MCF 10A (cell line): ENCODE results near the gene CTXN3. TPM values are rescaled to one million over a fixed set of nuclear protein-coding genes. Genes with fewer than 3 reads are reported as not detected.
"Not testable (repeated sequence)": the region's sequence is repeated elsewhere in the genome, so short reads cannot be mapped to it uniquely, and the experiment has no call there.

Experiments
- BruUV-seq: library from RNA; stranded (reverse); fragments of 400-500 nt; replicated peaks from 2 replicates; lab custom pipeline; 2021; lab: Mats Ljungman, UMichigan
- CTCF ChIA-PET: fragments of 300-600 bp; sonication (Branson Sonifier 250); formaldehyde crosslinking; extraction: SDS; loops from one replicate; lab custom pipeline; 2021; ENCODE audit warnings: antibody characterized with exemption, inconsistent platforms; lab: Yijun Ruan, JAX
- POLR2A ChIA-PET: fragments of 300-600, 350-650 bp; sonication (Branson Sonifier 250); formaldehyde crosslinking; extraction: SDS; loops from one replicate; lab custom pipeline; 2020; ENCODE audit warnings: antibody characterized with exemption, inconsistent platforms; lab: Yijun Ruan, JAX
- DNase-seq: peaks from one replicate; pipeline ENCODE4 v3.0.0-alpha.2; 2018; ENCODE audit not compliant: unreplicated experiment
- H3K27ac Mint-ChIP-seq: one replicate; pipeline ENCODE4 v1.8.0; 2022; ENCODE audit warnings: mild to moderate bottlenecking, low read depth, mixed read lengths; ENCODE audit not compliant: unreplicated experiment
- H3K27me3 Mint-ChIP-seq: one replicate; pipeline ENCODE4 v1.8.0; 2022; ENCODE audit warnings: mixed read lengths; ENCODE audit not compliant: insufficient read depth, unreplicated experiment
- H3K36me3 Mint-ChIP-seq: one replicate; pipeline ENCODE4 v1.8.0; 2022; ENCODE audit warnings: mild to moderate bottlenecking, moderate library complexity, mixed read lengths; ENCODE audit not compliant: insufficient read depth, unreplicated experiment
- H3K4me1 Mint-ChIP-seq: one replicate; pipeline ENCODE4 v1.8.0; 2022; ENCODE audit warnings: mixed read lengths; ENCODE audit not compliant: insufficient read depth, unreplicated experiment
- H3K4me3 Mint-ChIP-seq: one replicate; pipeline ENCODE4 v1.8.0; 2022; ENCODE audit warnings: mild to moderate bottlenecking, moderate library complexity, mixed read lengths; ENCODE audit not compliant: unreplicated experiment
- H3K9me3 Mint-ChIP-seq: one replicate; pipeline ENCODE4 v1.8.0; 2022; ENCODE audit warnings: mixed read lengths; ENCODE audit not compliant: unreplicated experiment
- intact Hi-C: fragments of 100-400 bp; cut with micrococcal nuclease; formaldehyde crosslinking; loops from 2 replicates; pipeline ENCODE4 v1.14.1; 2022
- total RNA-seq: library from RNA; stranded (reverse); gene quantifications from 2 replicates; pipeline ENCODE4 v1.2.3, GENCODE V29; 2022
- TF ChIP-seq, protein P1 (sequence below): fragments of 200-600 bp; IDR thresholded peaks from one replicate; pipeline ENCODE4 v1.8.0; 2022; ENCODE audit warnings: antibody characterized with exemption, mild to moderate bottlenecking; ENCODE audit not compliant: unreplicated experiment

The CTXN3 gene
- total RNA-seq, 1 experiment from 2014 or later = not detected

- BruUV-seq, H3K27me3 Mint-ChIP-seq, CTCF ChIA-PET, H3K27ac Mint-ChIP-seq, H3K9me3 Mint-ChIP-seq, DNase-seq, H3K4me3 Mint-ChIP-seq, H3K4me1 Mint-ChIP-seq, H3K36me3 Mint-ChIP-seq, intact Hi-C loops: not testable (repeated sequence)
- POLR2A ChIA-PET = interaction anchor here (0.6 to 1.2 kb wide), 2 partner anchors 8 to 12 kb away, joined by 3 to 4 read pairs; no protein-coding TSS in a partner anchor
Measured at GRCh38 chr5:127679691-127680330, 30.9 kb downstream of the CTXN3 start.

GRCh38 chr5:127680595-127680994 is 31.7 kb downstream of the CTXN3 start:
- CTCF ChIA-PET = interaction anchor here (0.5 kb wide), 1 partner anchor 38 kb away, joined by 3 read pairs; no protein-coding TSS in a partner anchor
- POLR2A ChIA-PET = interaction anchor here (0.6 to 1.2 kb wide), 4 partner anchors 10 to 1067 kb away, joined by 3 to 4 read pairs (median 3); no protein-coding TSS in a partner anchor
- Mint-ChIP-seq H3K27me3 (no peaks in the 10 kb centered on the region), H3K4me3 (no peak overlapping the region), H3K9me3 (peaks cover 8% of the 10 kb centered on the region), H3K27ac (no peak overlapping the region), H3K36me3 (peaks cover 6% of the 10 kb centered on the region), H3K4me1 (peaks cover 16% of the 10 kb centered on the region)
- BruUV-seq = no TSS peak
- no peak for DNase-seq
- TF ChIP-seq, protein P1, sequence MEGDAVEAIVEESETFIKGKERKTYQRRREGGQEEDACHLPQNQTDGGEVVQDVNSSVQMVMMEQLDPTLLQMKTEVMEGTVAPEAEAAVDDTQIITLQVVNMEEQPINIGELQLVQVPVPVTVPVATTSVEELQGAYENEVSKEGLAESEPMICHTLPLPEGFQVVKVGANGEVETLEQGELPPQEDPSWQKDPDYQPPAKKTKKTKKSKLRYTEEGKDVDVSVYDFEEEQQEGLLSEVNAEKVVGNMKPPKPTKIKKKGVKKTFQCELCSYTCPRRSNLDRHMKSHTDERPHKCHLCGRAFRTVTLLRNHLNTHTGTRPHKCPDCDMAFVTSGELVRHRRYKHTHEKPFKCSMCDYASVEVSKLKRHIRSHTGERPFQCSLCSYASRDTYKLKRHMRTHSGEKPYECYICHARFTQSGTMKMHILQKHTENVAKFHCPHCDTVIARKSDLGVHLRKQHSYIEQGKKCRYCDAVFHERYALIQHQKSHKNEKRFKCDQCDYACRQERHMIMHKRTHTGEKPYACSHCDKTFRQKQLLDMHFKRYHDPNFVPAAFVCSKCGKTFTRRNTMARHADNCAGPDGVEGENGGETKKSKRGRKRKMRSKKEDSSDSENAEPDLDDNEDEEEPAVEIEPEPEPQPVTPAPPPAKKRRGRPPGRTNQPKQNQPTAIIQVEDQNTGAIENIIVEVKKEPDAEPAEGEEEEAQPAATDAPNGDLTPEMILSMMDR = no peak
- intact Hi-C loops = no loop called here

DNA sequence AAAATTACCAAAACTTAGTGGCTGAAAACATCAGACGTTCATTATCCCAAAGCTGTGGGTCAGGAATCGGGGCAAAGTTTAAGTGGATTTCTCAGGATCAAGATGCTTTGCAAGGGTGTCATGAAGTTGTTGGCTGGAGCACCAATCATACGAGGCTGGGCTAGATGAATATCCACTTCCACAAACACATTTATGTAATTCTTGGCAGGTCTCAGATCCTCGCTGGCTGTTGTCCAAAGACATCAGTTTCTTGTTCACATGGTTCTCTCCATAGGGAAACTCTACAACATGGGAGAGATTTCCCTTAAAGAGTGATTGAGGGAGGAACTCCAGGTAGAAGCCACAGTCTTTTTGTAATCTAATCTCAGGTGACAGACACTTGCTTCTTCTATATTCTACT is 34.1 kb downstream of the CTXN3 start:
- Mint-ChIP-seq H3K4me1 (peaks cover 32% of the 10 kb centered on the region), H3K36me3 (peaks cover 6% of the 10 kb centered on the region), H3K4me3 (no peak overlapping the region), H3K27me3 (no peaks in the 10 kb centered on the region), H3K27ac (no peak overlapping the region), H3K9me3 (peaks cover 8% of the 10 kb centered on the region)
- ChIA-PET CTCF (interaction anchor here (0.6 to 0.9 kb wide), 2 partner anchors 14 to 70 kb away, joined by 3 to 4 read pairs; no protein-coding TSS in a partner anchor), POLR2A (no interaction called here)
- TF ChIP-seq, protein P1 = no peak
- DNase-seq = peak; percentile 86
- intact Hi-C loops = no loop called here
- no TSS peak for BruUV-seq

GRCh38 chr5:127684726-127685467 is 36.0 kb downstream of the CTXN3 start:
- no peak overlapping the region for H3K4me3 Mint-ChIP-seq
- H3K27ac Mint-ChIP-seq = peak overlapping the region; percentile 93
- TF ChIP-seq, protein P1 = no peak
- peaks cover 32% of the 10 kb centered on the region for H3K4me1 Mint-ChIP-seq
- peaks cover 6% of the 10 kb centered on the region for H3K36me3 Mint-ChIP-seq
- no TSS peak for BruUV-seq
- intact Hi-C loops = no loop called here
- H3K27me3 Mint-ChIP-seq = no peaks in the 10 kb centered on the region
- ChIA-PET CTCF (interaction anchor here (1.0 to 1.9 kb wide), 2 partner anchors 29 to 111 kb away, joined by 4 to 5 read pairs; no protein-coding TSS in a partner anchor), POLR2A (interaction anchor here (0.7 to 1.7 kb wide), 10 partner anchors 9 to 167 kb away, joined by 3 to 10 read pairs (median 3); no protein-coding TSS in a partner anchor)
- DNase-seq = peak; percentile 20
- H3K9me3 Mint-ChIP-seq = peaks cover 8% of the 10 kb centered on the region
